ENCODE results near the gene ARID3A.

DNA sequence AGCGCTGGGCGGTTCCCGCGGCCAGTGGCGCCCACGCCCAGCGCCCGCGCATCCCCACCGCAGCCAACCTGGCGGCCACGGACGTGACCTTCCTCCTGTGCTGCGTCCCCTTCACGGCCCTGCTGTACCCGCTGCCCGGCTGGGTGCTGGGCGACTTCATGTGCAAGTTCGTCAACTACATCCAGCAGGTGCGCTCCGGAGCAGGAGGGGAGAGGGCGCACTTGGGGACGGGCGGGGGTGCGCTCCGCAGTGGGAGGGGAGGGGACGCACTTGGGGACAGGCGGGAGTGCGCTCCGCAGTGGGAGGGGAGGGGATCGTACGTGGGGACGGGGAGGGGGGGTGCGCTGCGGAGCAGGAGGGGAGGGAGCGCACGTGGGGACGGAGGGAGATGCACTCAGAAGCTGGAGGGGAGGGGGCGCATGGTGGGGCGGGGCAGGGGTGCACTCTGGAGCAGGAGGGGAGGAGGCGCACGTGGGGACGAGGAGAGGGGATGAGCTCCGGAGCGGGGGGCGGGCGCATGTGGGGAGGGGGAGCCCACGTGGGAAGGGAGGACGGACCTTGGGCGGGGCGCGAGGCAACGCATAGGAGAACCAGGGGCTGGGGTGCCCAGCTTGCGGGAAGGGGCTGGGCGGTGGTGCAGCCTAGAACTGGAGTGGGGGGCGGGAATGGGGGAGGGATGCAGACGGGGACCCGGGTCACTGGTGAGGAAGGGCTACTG is 7.2 kb upstream of the ARID3A start:
- no peak for TF ChIP-seq POLR2A (IDR thresholded peaks at IDR 0.05)
- TF ChIP-seq, protein P1, sequence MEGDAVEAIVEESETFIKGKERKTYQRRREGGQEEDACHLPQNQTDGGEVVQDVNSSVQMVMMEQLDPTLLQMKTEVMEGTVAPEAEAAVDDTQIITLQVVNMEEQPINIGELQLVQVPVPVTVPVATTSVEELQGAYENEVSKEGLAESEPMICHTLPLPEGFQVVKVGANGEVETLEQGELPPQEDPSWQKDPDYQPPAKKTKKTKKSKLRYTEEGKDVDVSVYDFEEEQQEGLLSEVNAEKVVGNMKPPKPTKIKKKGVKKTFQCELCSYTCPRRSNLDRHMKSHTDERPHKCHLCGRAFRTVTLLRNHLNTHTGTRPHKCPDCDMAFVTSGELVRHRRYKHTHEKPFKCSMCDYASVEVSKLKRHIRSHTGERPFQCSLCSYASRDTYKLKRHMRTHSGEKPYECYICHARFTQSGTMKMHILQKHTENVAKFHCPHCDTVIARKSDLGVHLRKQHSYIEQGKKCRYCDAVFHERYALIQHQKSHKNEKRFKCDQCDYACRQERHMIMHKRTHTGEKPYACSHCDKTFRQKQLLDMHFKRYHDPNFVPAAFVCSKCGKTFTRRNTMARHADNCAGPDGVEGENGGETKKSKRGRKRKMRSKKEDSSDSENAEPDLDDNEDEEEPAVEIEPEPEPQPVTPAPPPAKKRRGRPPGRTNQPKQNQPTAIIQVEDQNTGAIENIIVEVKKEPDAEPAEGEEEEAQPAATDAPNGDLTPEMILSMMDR (IDR thresholded peaks at IDR 0.05): no peak
